ENCODE data around the gene LY6G5C. TPM values are rescaled to one million over a fixed set of nuclear protein-coding genes. Genes with fewer than 3 reads are reported as not detected.
"Not testable (repeated sequence)": the region's sequence is repeated elsewhere in the genome, so short reads cannot be mapped to it uniquely, and the experiment has no call there.

LY6G5C gene
- total RNA-seq, 1 experiment from 2014 or later, result 0.30 TPM

DNA sequence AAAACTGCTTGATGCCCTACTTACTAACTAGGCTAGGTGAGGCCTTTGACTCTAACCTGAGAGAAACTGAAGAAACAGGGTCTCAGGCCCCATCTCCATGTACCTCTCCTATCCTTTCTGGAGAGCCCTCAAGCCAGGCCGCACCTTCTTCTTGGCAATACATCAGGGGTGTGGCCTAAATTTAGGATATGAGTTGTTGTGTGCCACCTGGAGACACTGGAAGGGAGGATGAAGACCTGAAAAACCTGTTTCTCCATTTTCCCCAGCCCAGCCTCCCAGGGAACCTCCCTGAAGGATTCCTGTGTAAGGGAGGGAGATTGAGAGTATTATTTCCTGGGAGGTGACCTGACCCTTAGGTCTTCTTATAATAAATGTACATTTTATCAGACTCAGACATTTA lies 37.4 kb upstream of the LY6G5C start:
- in situ Hi-C loops (cut with HindIII; ENCODE audit: low pct_unique_long_range_greater_than_20kb, low sequenced_read_pairs), result no loop called here

DNA sequence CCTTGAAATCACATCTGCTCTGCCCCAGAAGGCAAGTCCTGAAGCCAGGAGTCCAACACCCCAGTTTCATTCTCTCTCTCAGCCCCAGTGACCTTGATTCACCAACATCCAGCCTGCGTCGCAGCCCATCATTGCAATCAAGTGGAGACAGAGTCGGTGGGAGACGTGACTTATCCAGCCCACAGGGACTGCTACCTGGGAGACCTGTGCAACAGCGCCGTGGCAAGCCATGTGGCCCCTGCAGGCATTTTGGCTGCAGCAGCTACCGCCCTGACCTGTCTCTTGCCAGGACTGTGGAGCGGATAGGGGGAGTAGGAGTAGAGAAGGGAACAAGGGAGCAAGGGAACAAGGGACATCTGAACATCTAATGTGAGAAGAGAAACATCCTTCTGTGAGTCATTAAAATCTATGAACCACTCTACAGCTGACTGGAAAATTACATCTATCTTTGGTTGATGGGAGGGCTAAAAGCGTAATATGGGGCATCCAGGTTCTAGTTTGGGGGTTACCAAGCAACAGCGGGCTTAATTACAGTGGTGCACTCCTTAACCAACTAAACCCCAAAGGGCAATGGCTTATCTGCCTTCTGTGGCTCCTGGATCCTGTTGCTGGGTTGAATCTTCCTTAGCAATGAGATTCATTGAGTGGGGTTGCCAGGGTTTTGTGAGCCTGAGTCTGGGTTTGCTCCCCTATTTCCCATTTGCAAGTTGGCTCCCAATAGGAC lies 36.8 kb upstream of the LY6G5C start:
- in situ Hi-C loops (cut with HindIII; ENCODE audit: low pct_unique_long_range_greater_than_20kb, low sequenced_read_pairs), result no loop called here
- no peak for DNase-seq (ENCODE audit: low read depth)

More for the DNA sequence above, 37.4 kb upstream of the LY6G5C start:
- DNase-seq (ENCODE audit: low read depth), result no peak

DNA sequence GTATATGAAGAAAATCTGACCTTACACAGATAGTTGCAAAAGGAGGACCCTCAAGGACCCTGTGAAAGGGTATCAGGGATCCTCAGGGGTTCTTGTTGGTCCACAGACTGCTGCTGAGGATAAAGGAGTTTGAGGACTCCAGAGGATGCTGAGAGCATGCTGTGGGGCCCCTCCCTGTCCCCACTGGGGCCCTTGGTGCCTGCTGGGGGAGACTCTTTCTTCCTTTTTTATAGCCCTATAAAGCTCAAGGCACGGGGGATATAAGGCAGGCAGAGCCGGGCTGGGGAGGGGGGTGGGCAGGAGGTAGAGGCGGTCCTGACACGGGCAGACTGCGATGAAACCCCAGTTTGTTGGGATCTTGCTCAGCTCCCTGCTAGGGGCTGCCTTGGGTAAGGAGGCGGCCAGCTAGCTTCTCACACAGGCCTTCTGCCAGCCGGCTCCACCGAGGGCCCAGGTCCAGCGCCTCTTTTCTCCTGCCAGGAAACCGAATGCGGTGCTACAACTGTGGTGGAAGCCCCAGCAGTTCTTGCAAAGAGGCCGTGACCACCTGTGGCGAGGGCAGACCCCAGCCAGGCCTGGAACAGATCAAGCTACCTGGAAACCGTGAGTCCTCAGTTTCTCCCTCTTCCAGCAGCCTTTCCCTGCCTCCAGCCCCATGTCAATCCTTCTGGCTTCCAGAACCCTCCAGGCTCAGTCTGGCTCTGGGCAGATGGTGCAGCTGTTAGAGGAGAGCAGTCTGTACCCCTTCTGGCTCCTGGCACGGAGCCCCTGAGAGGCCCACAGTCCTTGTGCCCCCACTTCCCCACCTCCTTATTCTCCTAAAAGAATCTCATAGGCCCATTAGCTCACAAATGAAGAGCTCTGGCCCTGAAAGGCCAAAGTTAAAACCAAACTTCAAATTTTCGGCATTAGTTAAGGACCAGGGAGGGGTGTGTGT lies 34.4 kb upstream of the LY6G5C start, which contains the start of gene LY6G6D:
TSS of gene LY6G6D (plus strand) at position 327 of the 937 bp plus-strand sequence. CDS start at position 335, 8 bp downstream.
- no peak for DNase-seq (ENCODE audit: low read depth)
- in situ Hi-C loops (cut with HindIII; ENCODE audit: low pct_unique_long_range_greater_than_20kb, low sequenced_read_pairs), result no loop called here

- in situ Hi-C loops (cut with HindIII; ENCODE audit: low pct_unique_long_range_greater_than_20kb, low sequenced_read_pairs), result no loop called here
- no peak for DNase-seq (ENCODE audit: low read depth)
These were observed 33.3 kb upstream of the LY6G5C start for GRCh38 chr6:31713991-31714684.

DNA sequence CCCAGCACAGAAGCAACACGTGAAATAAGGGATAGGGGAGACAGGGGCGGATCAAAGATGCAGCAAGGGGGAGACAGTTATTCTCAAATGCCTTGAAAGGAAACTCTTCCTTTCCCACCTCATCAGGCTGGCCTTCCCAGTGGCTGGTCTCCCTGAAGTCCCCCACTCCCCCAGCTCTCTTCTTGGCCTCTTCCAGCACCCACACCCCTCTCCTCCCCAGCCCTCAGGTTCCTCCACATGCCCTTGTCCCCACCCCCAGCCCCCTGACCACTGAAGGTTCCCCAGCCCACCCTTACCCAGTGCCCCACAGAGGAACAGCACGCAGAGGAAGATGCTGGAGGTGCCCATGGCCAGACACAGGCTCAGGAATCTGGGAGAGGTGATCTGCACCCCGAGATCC lies 32.6 kb upstream of the LY6G5C start:
- in situ Hi-C loops (cut with HindIII; ENCODE audit: low pct_unique_long_range_greater_than_20kb, low sequenced_read_pairs), result no loop called here

DNA sequence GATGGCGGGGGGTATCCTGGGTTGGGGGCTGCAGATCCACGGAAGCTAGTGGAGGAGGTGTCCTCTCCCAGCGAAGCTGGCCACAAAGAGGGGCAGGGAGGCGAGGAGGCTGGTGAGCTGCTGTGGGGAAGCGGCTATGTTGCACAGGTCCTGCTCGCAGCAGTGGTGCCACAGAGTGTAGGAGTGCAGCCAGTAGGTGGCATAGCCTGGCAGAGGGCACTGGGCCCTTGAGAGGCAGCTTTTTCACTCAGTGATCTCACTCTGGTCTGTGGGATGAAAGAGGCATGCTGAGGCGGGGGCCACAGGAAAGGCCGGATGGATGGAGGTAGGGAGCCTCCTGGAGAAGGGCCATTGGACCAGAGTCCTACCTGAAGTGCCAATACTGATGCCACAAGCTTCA lies 31.4 kb upstream of the LY6G5C start:
- DNase-seq (ENCODE audit: low read depth), result no peak
- in situ Hi-C loops (cut with HindIII; ENCODE audit: low pct_unique_long_range_greater_than_20kb, low sequenced_read_pairs), result no loop called here

More for the DNA sequence above, 32.6 kb upstream of the LY6G5C start:
- DNase-seq (ENCODE audit: low read depth), result no peak

GRCh38 chr6:31711233-31711632 lies 30.4 kb upstream of the LY6G5C start:
- in situ Hi-C loops (cut with HindIII; ENCODE audit: low pct_unique_long_range_greater_than_20kb, low sequenced_read_pairs), result no loop called here
- DNase-seq (ENCODE audit: low read depth), result no peak

GRCh38 chr6:31710523-31711219 lies 29.8 kb upstream of the LY6G5C start:
- in situ Hi-C loops (cut with HindIII; ENCODE audit: low pct_unique_long_range_greater_than_20kb, low sequenced_read_pairs), result no loop called here
- no peak for DNase-seq (ENCODE audit: low read depth)

DNA sequence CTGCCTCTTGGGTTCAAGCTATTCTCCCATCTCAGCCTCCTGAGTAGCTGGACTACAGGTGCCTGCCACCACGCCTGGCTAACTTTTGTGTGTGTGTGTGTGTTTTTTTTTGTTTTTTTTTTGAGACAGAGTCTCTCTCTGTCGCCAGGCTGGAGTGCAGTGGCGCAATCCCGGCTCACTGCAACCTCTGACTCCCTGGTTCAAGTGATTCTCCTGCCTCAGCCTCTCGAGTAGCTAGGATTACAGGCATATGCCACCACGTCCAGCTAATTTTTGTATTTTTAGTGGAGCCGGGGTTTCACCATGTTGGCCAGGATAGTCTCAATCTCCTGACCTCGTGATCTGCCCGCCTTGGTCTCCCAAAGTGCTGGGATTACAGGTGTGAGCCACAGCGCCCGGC lies 28.3 kb upstream of the LY6G5C start:
- in situ Hi-C loops (cut with HindIII; ENCODE audit: low pct_unique_long_range_greater_than_20kb, low sequenced_read_pairs); DNase-seq (ENCODE audit: low read depth): not testable (repeated sequence)

DNA sequence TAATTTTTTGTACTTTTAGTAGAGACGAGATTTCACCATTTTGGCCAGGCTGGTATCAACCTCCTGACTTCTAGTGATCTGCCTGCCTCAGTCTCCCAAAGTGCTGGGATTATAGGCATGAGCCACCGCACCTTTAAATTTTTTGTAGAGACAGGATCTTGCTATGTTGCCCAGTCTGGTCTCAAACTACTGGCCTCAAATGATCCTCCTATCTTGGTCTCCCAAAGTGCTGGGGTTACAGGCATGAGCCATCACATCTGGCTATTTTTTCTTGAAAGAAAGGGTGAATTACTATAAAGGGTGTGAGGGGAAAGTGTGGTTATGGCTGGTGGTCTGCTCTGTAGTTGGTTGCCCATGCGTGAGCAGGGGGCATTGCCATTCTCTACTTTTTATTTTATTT lies 27.4 kb upstream of the LY6G5C start:
- DNase-seq (ENCODE audit: low read depth), result no peak
- in situ Hi-C loops (cut with HindIII; ENCODE audit: low pct_unique_long_range_greater_than_20kb, low sequenced_read_pairs), result no loop called here

DNA sequence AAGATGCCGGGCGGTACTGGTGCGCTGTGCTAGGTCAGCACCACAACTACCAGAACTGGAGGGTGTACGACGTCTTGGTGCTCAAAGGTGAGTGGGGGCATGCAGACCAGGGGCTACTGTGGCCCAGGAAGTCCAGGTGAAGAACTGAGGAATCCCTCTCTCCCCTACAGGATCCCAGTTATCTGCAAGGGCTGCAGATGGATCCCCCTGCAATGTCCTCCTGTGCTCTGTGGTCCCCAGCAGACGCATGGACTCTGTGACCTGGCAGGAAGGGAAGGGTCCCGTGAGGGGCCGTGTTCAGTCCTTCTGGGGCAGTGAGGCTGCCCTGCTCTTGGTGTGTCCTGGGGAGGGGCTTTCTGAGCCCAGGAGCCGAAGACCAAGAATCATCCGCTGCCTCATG lies 26.8 kb upstream of the LY6G5C start:
- in situ Hi-C loops (cut with HindIII; ENCODE audit: low pct_unique_long_range_greater_than_20kb, low sequenced_read_pairs), result no loop called here
- no peak for DNase-seq (ENCODE audit: low read depth)

DNA sequence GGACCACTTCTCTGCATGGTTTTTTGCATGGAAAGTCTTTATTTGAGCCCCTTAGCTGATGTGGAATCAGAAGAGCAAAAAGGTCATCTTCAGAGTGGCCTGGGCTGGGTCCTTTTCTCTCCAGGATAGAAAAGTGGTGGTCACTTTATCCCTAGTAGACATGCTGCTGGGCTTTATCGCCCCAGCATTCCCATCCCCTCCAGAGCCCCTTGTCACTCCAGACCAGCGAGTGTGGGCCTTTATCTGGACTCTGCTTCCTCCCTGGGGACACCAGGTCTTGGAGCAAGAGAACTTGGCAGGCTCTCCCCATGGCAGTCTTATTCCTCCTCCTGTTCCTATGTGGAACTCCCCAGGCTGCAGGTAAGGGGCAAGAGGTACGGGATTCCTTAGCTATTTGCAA lies 25.7 kb upstream of the LY6G5C start, which contains the start of gene LY6G6F:
TSS of gene LY6G6F (plus strand) at position 268 of the 400 bp plus-strand sequence. CDS start at position 309, 41 bp downstream.
- in situ Hi-C loops (cut with HindIII; ENCODE audit: low pct_unique_long_range_greater_than_20kb, low sequenced_read_pairs), result no loop called here
- no peak for DNase-seq (ENCODE audit: low read depth)

DNA sequence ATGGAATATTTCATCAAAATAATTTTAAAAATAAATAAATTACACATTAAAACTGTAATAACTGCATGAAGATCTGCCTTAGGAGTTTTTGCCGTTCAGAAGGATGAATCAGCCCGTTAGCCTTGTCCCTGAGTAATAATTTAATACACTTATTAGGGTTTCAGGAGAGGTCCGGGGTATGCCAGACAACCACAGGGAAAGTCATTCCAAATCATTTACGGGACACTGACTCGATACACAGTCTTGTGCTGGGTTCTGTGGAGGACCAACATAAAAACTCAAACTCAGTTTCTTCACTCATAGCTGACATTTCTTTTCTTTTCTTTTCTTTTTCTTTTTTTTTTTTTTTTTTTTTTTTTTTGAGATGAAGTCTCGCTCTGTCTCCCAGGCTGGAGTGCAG lies 25.1 kb upstream of the LY6G5C start:
- in situ Hi-C loops (cut with HindIII; ENCODE audit: low pct_unique_long_range_greater_than_20kb, low sequenced_read_pairs), result no loop called here
- no peak for DNase-seq (ENCODE audit: low read depth)

GRCh38 chr6:31702819-31703716 lies 22.2 kb upstream of the LY6G5C start, which contains the start of gene ABHD16A:
Gene ABHD16A (minus strand): TSS chr6:31703324. CDS start chr6:31703281, 43 bp downstream.
- peak; percentile 94 for DNase-seq (ENCODE audit: low read depth)
- in situ Hi-C loops (cut with HindIII; ENCODE audit: low pct_unique_long_range_greater_than_20kb, low sequenced_read_pairs), result no loop called here

- in situ Hi-C loops (cut with HindIII; ENCODE audit: low pct_unique_long_range_greater_than_20kb, low sequenced_read_pairs), result no loop called here
- no peak for DNase-seq (ENCODE audit: low read depth)
These were observed 21.5 kb upstream of the LY6G5C start for GRCh38 chr6:31702405-31702818.

GRCh38 chr6:31701666-31702404 lies 21.0 kb upstream of the LY6G5C start:
- in situ Hi-C loops (cut with HindIII; ENCODE audit: low pct_unique_long_range_greater_than_20kb, low sequenced_read_pairs), result no loop called here
- DNase-seq (ENCODE audit: low read depth), result no peak
